Spleen (tissue), 7 donors: ENCODE results near the gene UIMC1.

Experiments
- CTCF ChIP-seq, 11 experiments: fragments of 200-600 bp in 7 of 11; fragments of 450-650 bp in 4 of 11; sonication (generic) in 4 of 11; IDR thresholded peaks in 8 of 11; conservative IDR thresholded peaks in 3 of 11; 1 replicate in 7 of 11; 2 replicates in 4 of 11; pipeline versions ENCODE4 v1.4.0 to v1.8.0; 2016 to 2021; ENCODE audit warnings: antibody characterized with exemption in 11 of 11, inconsistent platforms in 4 of 11, mild to moderate bottlenecking in 1 of 11
- POLR2A ChIP-seq, 3 donors: fragments of 450-650 bp; IDR thresholded peaks; one replicate each; pipeline ENCODE4 v1.5.1; 2017; ENCODE audit warnings: antibody characterized with exemption in 3 of 3, mild to moderate bottlenecking in 1 of 3
- POLR2AphosphoS5 ChIP-seq, 3 donors: sonication (generic); formaldehyde crosslinking; IDR thresholded peaks; one replicate each; pipeline ENCODE4 v1.5.1; 2017; ENCODE audit warnings: antibody characterized with exemption in 3 of 3
- donor health status: DM: no; HTN: no; CAD: no; lungs with moderate emphysema.
- donor health status: DM: no; HTN: no; CAD: no.
- donor health status: DM: no; HTN: no; CAD: no.

- TF ChIP-seq CTCF (IDR thresholded peaks at IDR 0.05 in 8 of 11, conservative IDR thresholded peaks at IDR 0.05 in 3 of 11) (no peak), POLR2A (IDR thresholded peaks at IDR 0.05) (no peak), POLR2AphosphoS5 (IDR thresholded peaks at IDR 0.05) (no peak)
Observed at GRCh38 chr5:177008716-177009115, 2.1 kb upstream of the UIMC1 start.
